EH (cell line): ENCODE measurements around the gene HES7.
"Not testable (repeated sequence)": the region's sequence is repeated elsewhere in the genome, so short reads cannot be mapped to it uniquely, and the experiment has no call there.

ENCODE experiments used
- DNase-seq: peaks from one replicate; pipeline ENCODE4 v3.0.0-alpha.2; 2015; ENCODE audit warnings: low read depth

The HES7 gene

GRCh38 chr17:8123695-8124349, at the start of gene HES7:
Gene HES7, minus strand, starts transcription at chr17:8124106. Its CDS starts 22 bp downstream, at chr17:8124084.
- DNase-seq, result peak; percentile 32

GRCh38 chr17:8173056-8173870, 49.4 kb upstream of the HES7 start:
- DNase-seq, result peak; percentile 98

- DNase-seq, result not testable (repeated sequence)
Observed at GRCh38 chr17:8170186-8170585, 46.3 kb upstream of the HES7 start.

- DNase-seq, result no peak
Observed at GRCh38 chr17:8167526-8167925, 43.6 kb upstream of the HES7 start.

GRCh38 chr17:8166731-8167130, 42.8 kb upstream of the HES7 start:
- DNase-seq, result no peak

- no peak for DNase-seq
Observed at GRCh38 chr17:8164815-8165131, 40.9 kb upstream of the HES7 start.

GRCh38 chr17:8163978-8164814, 40.3 kb upstream of the HES7 start:
- DNase-seq, result peak; percentile 79

GRCh38 chr17:8162997-8163977, 39.4 kb upstream of the HES7 start:
- no peak for DNase-seq

- DNase-seq, result peak; percentile 71
Observed at GRCh38 chr17:8162233-8162996, 38.5 kb upstream of the HES7 start, which contains the start of gene VAMP2. Gene VAMP2, minus strand, starts transcription at chr17:8162948. Its CDS starts 69 bp downstream, at chr17:8162879.

GRCh38 chr17:8161289-8162232, 37.7 kb upstream of the HES7 start:
- DNase-seq, result no peak

- DNase-seq, result no peak
Observed at GRCh38 chr17:8160741-8161221, 36.9 kb upstream of the HES7 start.

GRCh38 chr17:8160224-8160577, 36.3 kb upstream of the HES7 start:
- DNase-seq, result no peak

GRCh38 chr17:8159459-8160223, 35.7 kb upstream of the HES7 start:
- no peak for DNase-seq

- no peak for DNase-seq
Observed at GRCh38 chr17:8159032-8159400, 35.1 kb upstream of the HES7 start.

- peak; percentile 87 for DNase-seq
Observed at GRCh38 chr17:8158267-8159031, 34.5 kb upstream of the HES7 start.

- peak; percentile 100 for DNase-seq
Observed at GRCh38 chr17:8156246-8156992, 32.5 kb upstream of the HES7 start.

- no peak for DNase-seq
Observed at GRCh38 chr17:8155996-8156245, 32.0 kb upstream of the HES7 start.
